ENCODE data around the gene RAB7A.

- TF ChIP-seq CTCF (IDR thresholded peaks at IDR 0.05) = no peak
- TF ChIP-seq EZH2 (IDR thresholded peaks at IDR 0.05) = no peak
Observed at GRCh38 chr3:128825117-128825725, 99.2 kb downstream of the RAB7A start.
